Stimulated activated naive B cell treated with anti-CD40 and anti-IgM and Interleukin-4, amounts not matched to agents 10 μg/mL and 1 μg/mL and 100 μg/mL, for 72 hours (primary cell): ENCODE data around the gene MYO3B.

Experiments
- ATAC-seq, 2 donors: fragments of 150-1000 bp; cut with Tn5 transposase; replicated peaks; 2 replicates each; pipeline ENCODE4 v1.10.0; 2021; ENCODE audit warnings: moderate library complexity in 1 of 2
- DNase-seq: peaks from one replicate; pipeline ENCODE4 v3.0.0; 2021
- H3K27ac Mint-ChIP-seq: one replicate; pipeline ENCODE4 v1.8.0; 2022; ENCODE audit warnings: mild to moderate bottlenecking, mixed read lengths
- H3K27me3 Mint-ChIP-seq, 2 donors: one replicate each; pipeline ENCODE4 v1.8.0; 2022; ENCODE audit warnings: mixed read lengths in 2 of 2
- H3K36me3 Mint-ChIP-seq, 2 donors: one replicate each; pipeline ENCODE4 v1.8.0; 2022; ENCODE audit warnings: mixed read lengths in 2 of 2, mild to moderate bottlenecking in 1 of 2
- H3K4me1 Mint-ChIP-seq, 2 donors: one replicate each; pipeline ENCODE4 v1.8.0; 2022; ENCODE audit warnings: mixed read lengths in 2 of 2, mild to moderate bottlenecking in 1 of 2
- H3K4me3 Mint-ChIP-seq, 2 donors: one replicate each; pipeline ENCODE4 v1.8.0; 2022; ENCODE audit warnings: mild to moderate bottlenecking in 2 of 2, mixed read lengths in 2 of 2, moderate library complexity in 1 of 2
- H3K9me3 Mint-ChIP-seq, 2 donors: one replicate each; pipeline ENCODE4 v1.8.0; 2022; ENCODE audit warnings: mixed read lengths in 2 of 2, mild to moderate bottlenecking in 1 of 2

The MYO3B gene

GRCh38 chr2:170180031-170180566 lies 2.2 kb downstream of the MYO3B start:
- no peak overlapping the region for H3K27ac Mint-ChIP-seq
- no peak for ATAC-seq

DNA sequence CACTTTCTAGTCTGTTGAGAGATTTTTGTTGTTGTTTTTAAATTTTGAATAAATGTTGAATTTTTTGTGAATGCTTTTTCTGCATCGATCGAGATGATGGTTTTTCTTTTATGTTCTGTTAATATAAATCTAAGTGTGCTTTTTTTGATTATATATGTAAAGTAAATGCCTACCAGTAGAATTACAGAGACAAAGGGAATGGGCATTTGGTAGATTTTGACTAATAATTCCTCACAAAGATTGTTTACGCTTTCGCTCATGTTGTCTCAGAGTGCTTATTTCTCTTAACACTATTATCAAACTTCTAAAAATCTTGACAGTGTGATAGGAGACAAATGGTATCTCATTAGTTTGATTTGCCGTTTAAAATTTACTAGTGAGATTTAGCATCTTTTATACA lies 3.7 kb downstream of the MYO3B start:
- DNase-seq (no peak), ATAC-seq (no peak)

More at GRCh38 chr2:170180031-170180566, 2.2 kb downstream of the MYO3B start:
- no peak for DNase-seq
- Mint-ChIP-seq H3K36me3 (no peaks in the 10 kb centered on the region), H3K9me3 (peaks cover 2 to 3% of the 10 kb centered on the region in 2 donors), H3K4me3 (no peak overlapping the region), H3K27me3 (no peaks in the 10 kb centered on the region), H3K4me1 (no peaks in the 10 kb centered on the region)

GRCh38 chr2:170185319-170185718 lies 7.4 kb downstream of the MYO3B start:
- DNase-seq (no peak), ATAC-seq (no peak)
- H3K9me3 Mint-ChIP-seq: peaks cover 17 to 30% of the 10 kb centered on the region in 2 donors
- no peak overlapping the region for H3K4me3 Mint-ChIP-seq
- H3K27ac Mint-ChIP-seq: no peak overlapping the region
- H3K27me3 Mint-ChIP-seq: peaks cover 5 to 8% of the 10 kb centered on the region in 2 donors
- no peaks in the 10 kb centered on the region for H3K4me1 Mint-ChIP-seq
- no peaks in the 10 kb centered on the region for H3K36me3 Mint-ChIP-seq

More for the DNA sequence above, 3.7 kb downstream of the MYO3B start:
- Mint-ChIP-seq H3K9me3 (peaks cover 7 to 12% of the 10 kb centered on the region in 2 donors), H3K4me3 (no peak overlapping the region), H3K27me3 (no peaks in the 10 kb centered on the region), H3K36me3 (no peaks in the 10 kb centered on the region), H3K27ac (no peak overlapping the region), H3K4me1 (no peaks in the 10 kb centered on the region)

- H3K36me3 Mint-ChIP-seq: no peaks in the 10 kb centered on the region
- no peak overlapping the region for H3K4me3 Mint-ChIP-seq
- DNase-seq (no peak), ATAC-seq (no peak)
- peaks cover 11 to 22% of the 10 kb centered on the region in 2 donors for H3K27me3 Mint-ChIP-seq
- no peak overlapping the region for H3K27ac Mint-ChIP-seq
- no peaks in the 10 kb centered on the region for H3K4me1 Mint-ChIP-seq
- H3K9me3 Mint-ChIP-seq: peaks cover 21 to 30% of the 10 kb centered on the region in 2 donors
These were observed 11.8 kb downstream of the MYO3B start for GRCh38 chr2:170189757-170190156.

GRCh38 chr2:170190172-170190571 lies 12.2 kb downstream of the MYO3B start:
- Mint-ChIP-seq H3K27me3 (peaks cover 11 to 22% of the 10 kb centered on the region in 2 donors), H3K4me3 (no peak overlapping the region), H3K4me1 (no peaks in the 10 kb centered on the region), H3K9me3 (peaks cover 18 to 26% of the 10 kb centered on the region in 2 donors), H3K36me3 (no peaks in the 10 kb centered on the region), H3K27ac (no peak overlapping the region)
- DNase-seq: no peak
- no peak for ATAC-seq

DNA sequence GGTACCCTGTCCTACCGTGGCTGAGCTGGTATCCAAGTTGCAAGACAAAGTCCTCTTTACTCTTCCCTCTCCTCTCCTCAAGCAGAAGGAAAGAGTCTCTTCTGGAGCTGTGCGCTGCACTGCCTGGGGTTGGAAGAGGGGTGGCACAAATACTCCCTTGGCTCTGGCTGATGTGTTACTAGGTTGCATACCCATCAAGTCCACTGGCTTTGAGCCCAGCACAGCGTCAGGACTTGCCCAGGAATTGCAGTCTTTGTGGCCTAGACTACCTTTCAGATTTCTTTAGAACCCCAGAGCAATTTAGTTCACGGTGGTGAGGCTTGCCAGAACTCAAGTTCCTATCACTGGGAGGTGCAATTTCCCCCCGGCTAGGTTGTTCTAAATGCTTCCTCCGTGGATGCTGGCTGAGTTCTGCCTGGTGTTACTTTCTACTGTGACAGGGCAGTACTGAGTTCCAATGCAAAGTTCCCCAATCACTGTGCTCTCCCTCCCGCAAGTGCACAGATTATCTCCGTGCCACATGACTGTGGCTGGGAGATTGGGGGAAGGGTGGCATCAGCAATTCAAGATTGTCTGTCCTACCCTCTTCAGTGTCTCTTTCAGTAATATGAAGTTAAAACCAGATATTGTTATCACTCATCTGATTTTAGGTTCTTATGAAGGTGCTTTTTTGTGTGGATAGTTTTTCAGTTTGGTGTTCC lies 13.4 kb downstream of the MYO3B start:
- Mint-ChIP-seq H3K27me3 (peaks cover 11 to 28% of the 10 kb centered on the region in 2 donors), H3K9me3 (peaks cover 13 to 17% of the 10 kb centered on the region in 2 donors), H3K27ac (no peak overlapping the region), H3K36me3 (no peaks in the 10 kb centered on the region), H3K4me3 (no peak overlapping the region), H3K4me1 (no peaks in the 10 kb centered on the region)
- DNase-seq: no peak
- no peak for ATAC-seq

- peaks cover 12 to 25% of the 10 kb centered on the region in 2 donors for H3K27me3 Mint-ChIP-seq
- no peak overlapping the region for H3K4me3 Mint-ChIP-seq
- ATAC-seq (no peak), DNase-seq (no peak)
- no peaks in the 10 kb centered on the region for H3K36me3 Mint-ChIP-seq
- H3K9me3 Mint-ChIP-seq: peaks cover 0 to 1% of the 10 kb centered on the region in 2 donors
- no peaks in the 10 kb centered on the region for H3K4me1 Mint-ChIP-seq
- H3K27ac Mint-ChIP-seq: no peak overlapping the region
These were observed 19.0 kb downstream of the MYO3B start for GRCh38 chr2:170196963-170197362.

GRCh38 chr2:170201275-170201674 lies 23.3 kb downstream of the MYO3B start:
- H3K9me3 Mint-ChIP-seq: no peaks in the 10 kb centered on the region
- no peak overlapping the region for H3K27ac Mint-ChIP-seq
- no peaks in the 10 kb centered on the region for H3K36me3 Mint-ChIP-seq
- peaks cover 13 to 16% of the 10 kb centered on the region in 2 donors for H3K27me3 Mint-ChIP-seq
- DNase-seq (no peak), ATAC-seq (no peak)
- H3K4me3 Mint-ChIP-seq: no peak overlapping the region
- no peaks in the 10 kb centered on the region for H3K4me1 Mint-ChIP-seq

- Mint-ChIP-seq H3K36me3 (no peaks in the 10 kb centered on the region), H3K4me3 (no peak overlapping the region), H3K27ac (no peak overlapping the region), H3K27me3 (peaks cover 12 to 17% of the 10 kb centered on the region in 2 donors), H3K9me3 (no peaks in the 10 kb centered on the region), H3K4me1 (no peaks in the 10 kb centered on the region)
- DNase-seq (no peak), ATAC-seq (no peak)
These were observed 23.9 kb downstream of the MYO3B start for GRCh38 chr2:170201734-170202393.

GRCh38 chr2:170202437-170202836 lies 24.5 kb downstream of the MYO3B start:
- DNase-seq (no peak), ATAC-seq (no peak)
- H3K27ac Mint-ChIP-seq: no peak overlapping the region
- H3K27me3 Mint-ChIP-seq: peaks cover 7 to 15% of the 10 kb centered on the region in 2 donors
- no peaks in the 10 kb centered on the region for H3K36me3 Mint-ChIP-seq
- H3K9me3 Mint-ChIP-seq: peaks cover 0 to 5% of the 10 kb centered on the region in 2 donors
- no peaks in the 10 kb centered on the region for H3K4me1 Mint-ChIP-seq
- H3K4me3 Mint-ChIP-seq: no peak overlapping the region

DNA sequence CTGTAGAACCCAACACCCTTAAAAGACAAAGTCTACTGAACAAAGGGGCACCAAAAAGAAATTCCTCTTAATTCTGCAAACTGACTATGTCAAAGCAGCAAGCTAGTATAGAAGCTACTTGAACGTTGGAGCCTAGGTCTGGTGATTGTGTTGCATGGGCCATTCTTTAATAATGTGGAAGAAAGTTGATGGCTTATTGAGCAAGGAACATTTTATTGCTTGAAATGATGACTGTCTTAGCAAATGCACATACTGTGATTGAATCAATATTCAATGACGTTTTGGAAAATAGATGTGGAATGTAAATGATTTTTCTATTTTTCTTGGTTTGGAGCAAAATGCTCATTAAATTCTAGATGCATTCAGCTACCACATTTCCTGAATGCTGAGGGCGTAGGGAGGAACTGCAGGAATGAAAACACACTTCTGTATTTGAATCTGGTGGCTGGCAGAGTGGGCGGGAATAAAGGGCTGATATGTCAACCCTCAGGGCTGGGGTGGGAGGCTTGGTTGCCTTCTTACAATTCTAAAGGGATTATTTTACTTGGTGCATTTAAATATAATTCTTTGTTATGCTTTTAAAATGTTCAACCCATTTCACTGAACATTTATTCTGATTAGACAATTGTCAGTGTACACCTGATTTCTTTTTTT lies 26.5 kb downstream of the MYO3B start:
- H3K36me3 Mint-ChIP-seq: no peaks in the 10 kb centered on the region
- no peak for DNase-seq
- no peak overlapping the region for H3K4me3 Mint-ChIP-seq
- H3K9me3 Mint-ChIP-seq: peaks cover 0 to 5% of the 10 kb centered on the region in 2 donors
- no peak for ATAC-seq
- H3K27ac Mint-ChIP-seq: no peak overlapping the region
- H3K4me1 Mint-ChIP-seq: no peaks in the 10 kb centered on the region
- H3K27me3 Mint-ChIP-seq: peaks cover 5% of the 10 kb centered on the region in 2 donors

DNA sequence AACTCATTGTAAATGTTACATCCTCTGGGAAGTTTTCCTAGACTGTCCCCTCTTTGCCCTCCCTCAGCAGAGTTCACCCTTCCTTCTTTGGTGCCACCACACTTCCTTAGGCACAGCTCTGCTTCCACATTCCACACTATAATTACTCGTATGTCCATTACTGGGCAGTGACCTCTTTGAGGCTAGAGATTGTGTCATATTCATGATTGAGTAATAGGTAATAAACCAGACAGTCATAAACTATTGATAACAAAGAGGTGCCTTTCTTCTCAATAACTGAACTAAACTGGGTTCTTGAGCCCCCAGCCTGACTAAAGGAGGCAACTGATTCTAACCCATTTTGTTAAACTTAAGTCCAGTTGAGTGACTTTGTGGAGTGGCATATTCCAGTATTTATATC lies 28.3 kb downstream of the MYO3B start:
- DNase-seq (no peak), ATAC-seq (no peak)
- H3K4me1 Mint-ChIP-seq: no peaks in the 10 kb centered on the region
- peaks cover 5% of the 10 kb centered on the region in 2 donors for H3K27me3 Mint-ChIP-seq
- H3K36me3 Mint-ChIP-seq: peaks cover 0 to 3% of the 10 kb centered on the region in 2 donors
- peaks cover 6 to 11% of the 10 kb centered on the region in 2 donors for H3K9me3 Mint-ChIP-seq
- H3K4me3 Mint-ChIP-seq: no peak overlapping the region
- H3K27ac Mint-ChIP-seq: no peak overlapping the region

- Mint-ChIP-seq H3K9me3 (peaks cover 7 to 11% of the 10 kb centered on the region in 2 donors), H3K27ac (no peak overlapping the region), H3K4me3 (no peak overlapping the region), H3K36me3 (peaks cover 0 to 3% of the 10 kb centered on the region in 2 donors), H3K4me1 (no peaks in the 10 kb centered on the region), H3K27me3 (peaks cover 5% of the 10 kb centered on the region in 2 donors)
- ATAC-seq (no peak), DNase-seq (no peak)
These were observed 29.0 kb downstream of the MYO3B start for GRCh38 chr2:170206805-170207407.

DNA sequence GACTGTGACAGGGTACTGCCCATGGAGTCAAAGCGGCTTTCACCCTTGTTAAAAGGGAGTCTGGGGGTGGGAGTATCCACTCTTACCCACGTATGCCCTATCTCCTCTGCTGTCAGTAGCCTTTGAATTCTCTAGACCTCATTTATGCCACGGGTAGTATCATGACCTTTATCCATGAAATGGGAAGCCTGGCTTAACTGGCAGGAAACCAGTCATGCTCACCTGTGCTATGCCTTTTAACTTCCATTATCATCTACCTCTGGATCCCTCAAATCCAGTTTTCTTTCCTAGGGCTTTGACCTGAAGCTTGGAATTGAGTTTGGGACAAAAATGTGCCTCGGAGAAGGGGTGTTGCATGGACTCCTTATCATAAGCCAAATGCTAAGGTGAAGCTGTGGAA lies 30.0 kb downstream of the MYO3B start:
- Mint-ChIP-seq H3K27me3 (peaks cover 5 to 11% of the 10 kb centered on the region in 2 donors), H3K27ac (no peak overlapping the region), H3K4me1 (peaks cover under 1 to 2% of the 10 kb centered on the region in 2 donors), H3K9me3 (peaks cover 7 to 11% of the 10 kb centered on the region in 2 donors), H3K36me3 (peaks cover 0 to 3% of the 10 kb centered on the region in 2 donors), H3K4me3 (no peak overlapping the region)
- ATAC-seq: no peak
- no peak for DNase-seq
